ENCODE results near the gene STOML2. TPM values are rescaled to one million over a fixed set of nuclear protein-coding genes. Genes with fewer than 3 reads are reported as not detected.

Gene STOML2
- total and polyA plus RNA-seq, 9 of the 15 experiments (the other 6 are each of a cell fraction or from before 2014, with no cell fraction given), result 110 to 220 (median 174) TPM

- DNase-seq (ENCODE audit: extremely low read depth in 1 of 4, low spot score in 3 of 4) (no peak), FAIRE-seq (no peak), ATAC-seq (no peak)
- Histone ChIP-seq H3K36me3 (ENCODE audit: control insufficient read depth, insufficient read depth, low read length) (no peaks in the 10 kb centered on the region), H3K9ac (ENCODE audit: insufficient read depth in 1 of 2, low read depth in 2 of 2, low read length in 2 of 2) (no peak overlapping the region), H3K4me3 (no peak overlapping the region), H3K9me3 (replicated peaks; ENCODE audit: control insufficient read depth, insufficient read depth, low read depth, low read length) (peaks cover 2% of the 10 kb centered on the region), H4K20me1 (replicated peaks; ENCODE audit: control insufficient read depth, insufficient read depth, low read length) (no peaks in the 10 kb centered on the region), H3K9me1 (ENCODE audit: control insufficient read depth, insufficient read depth, low read length) (no peaks in the 10 kb centered on the region), H3K79me2 (ENCODE audit: control insufficient read depth, insufficient read depth, low read length) (no peaks in the 10 kb centered on the region), H3K4me2 (ENCODE audit: insufficient read depth, low read length) (no peak overlapping the region), H2AFZ (ENCODE audit: low read depth, low read length) (no peak overlapping the region), H3K27ac (ENCODE audit: extremely low read depth, low read depth, low read length) (no peak overlapping the region), H3K27me3 (ENCODE audit: control insufficient read depth in 2 of 2, insufficient read depth in 2 of 2, low read length in 2 of 2) (no peaks in the 10 kb centered on the region), H3K4me1 (replicated peaks in 1 of 2; ENCODE audit: control insufficient read depth in 2 of 2, insufficient read depth in 2 of 2, low read length in 2 of 2) (peaks cover 0 to 8% of the 10 kb centered on the region in 2 experiments; a peak in 2 of 5 replicates)
- POLR2A ChIA-PET, result interaction anchor here (0.5 to 1.4 kb wide), 4 partner anchors 10 to 381 kb away, joined by 3 read pairs; partner anchors contain the start of gene VCP
- CTCF ChIA-PET (ENCODE audit: low intra/inter-chr PET ratio), result no interaction called here
- intact Hi-C loops (cut with micrococcal nuclease), result no loop called here
- TF ChIP-seq TCF15 (CRISPR knock-in tag; IDR thresholded peaks at IDR 0.05) (no peak), KLF1 (tag; IDR thresholded peaks at IDR 0.05) (no peak), MYNN (IDR thresholded peaks at IDR 0.05) (no peak), MYNN (CRISPR knock-in tag; IDR thresholded peaks at IDR 0.05) (no peak), CC2D1A (IDR thresholded peaks at IDR 0.05) (no peak), NCOA6 (IDR thresholded peaks at IDR 0.05) (no peak)
- WGBS (ENCODE audit: insufficient coverage, low coverage, missing lambda C conversion rate), result 59% methylated on average over 7 of the region's 8 CpGs
- in situ Hi-C loops (cut with MboI), result no loop called here
- no TSS peak for BruUV-seq (replicated peaks)
These were observed 33.9 kb upstream of the STOML2 start for GRCh38 chr9:35136866-35137265.

DNA sequence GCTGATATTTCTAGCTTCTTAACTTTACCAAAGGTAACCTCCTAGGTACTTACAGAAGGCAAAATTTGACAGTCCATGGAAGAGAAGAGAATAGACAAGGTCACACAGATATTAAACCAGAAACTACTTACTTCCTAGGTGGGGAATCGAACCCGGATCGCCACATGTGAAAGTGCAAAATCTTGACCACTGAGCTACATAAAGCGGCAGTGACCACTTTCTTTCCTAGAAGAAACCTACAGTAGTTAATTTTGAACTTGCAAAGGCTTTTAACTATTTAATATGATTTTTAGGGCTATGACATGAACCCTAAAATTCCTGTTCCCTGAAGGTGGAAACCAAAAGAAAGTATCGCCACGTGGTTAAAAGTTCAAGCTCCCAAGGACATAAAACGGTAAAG is 33.1 kb upstream of the STOML2 start:
- WGBS (ENCODE audit: insufficient coverage, low coverage, missing lambda C conversion rate), result 28% methylated on average over 7 of the region's 7 CpGs
- Histone ChIP-seq H2AFZ (ENCODE audit: low read depth, low read length) (no peak overlapping the region), H3K9me1 (ENCODE audit: control insufficient read depth, insufficient read depth, low read length) (no peaks in the 10 kb centered on the region), H4K20me1 (replicated peaks; ENCODE audit: control insufficient read depth, insufficient read depth, low read length) (no peaks in the 10 kb centered on the region), H3K36me3 (ENCODE audit: control insufficient read depth, insufficient read depth, low read length) (no peaks in the 10 kb centered on the region), H3K9me3 (replicated peaks; ENCODE audit: control insufficient read depth, insufficient read depth, low read depth, low read length) (no peaks in the 10 kb centered on the region), H3K9ac (ENCODE audit: insufficient read depth in 1 of 2, low read depth in 2 of 2, low read length in 2 of 2) (no peak overlapping the region), H3K4me2 (ENCODE audit: insufficient read depth, low read length) (no peak overlapping the region), H3K4me1 (replicated peaks in 1 of 2; ENCODE audit: control insufficient read depth in 2 of 2, insufficient read depth in 2 of 2, low read length in 2 of 2) (peaks cover 0 to 8% of the 10 kb centered on the region in 2 experiments; a peak in 2 of 5 replicates), H3K4me3 (no peak overlapping the region), H3K27ac (ENCODE audit: extremely low read depth, low read depth, low read length) (no peak overlapping the region), H3K79me2 (ENCODE audit: control insufficient read depth, insufficient read depth, low read length) (no peaks in the 10 kb centered on the region), H3K27me3 (ENCODE audit: control insufficient read depth in 2 of 2, insufficient read depth in 2 of 2, low read length in 2 of 2) (no peaks in the 10 kb centered on the region)
- POLR2A ChIA-PET, result interaction anchor here (1.4 to 1.5 kb wide), 2 partner anchors 9 to 11 kb away, joined by 3 to 4 read pairs; no protein-coding TSS in a partner anchor
- peak in 1 of 4 experiments; percentile 8 for DNase-seq (ENCODE audit: extremely low read depth in 1 of 4, low spot score in 3 of 4)
- no peak for ATAC-seq
- FAIRE-seq, result no peak
- no TSS peak for BruUV-seq (replicated peaks)
- CTCF ChIA-PET (ENCODE audit: low intra/inter-chr PET ratio), result no interaction called here
- in situ Hi-C loops (cut with MboI) (no loop called here), intact Hi-C loops (cut with micrococcal nuclease) (no loop called here)
- no peak for TF ChIP-seq ZBTB1 (CRISPR knock-in tag; IDR thresholded peaks at IDR 0.05; ENCODE audit: borderline replicate concordance, low read depth)
- 0 out of 2 replicates have a peak, but pooled peaks have one; percentile 22 for TF ChIP-seq POLR2H (tag; IDR thresholded peaks at IDR 0.05; ENCODE audit: low read depth)
- TF ChIP-seq SAFB2 (IDR thresholded peaks at IDR 0.05; ENCODE audit: borderline replicate concordance, low read depth, low read length, severe bottlenecking), result no peak
- no peak for TF ChIP-seq FOXK1 (CRISPR knock-in tag; IDR thresholded peaks at IDR 0.05; ENCODE audit: borderline replicate concordance)
- no peak for TF ChIP-seq MTA1 (IDR thresholded peaks at IDR 0.05; ENCODE audit: borderline replicate concordance)
- TF ChIP-seq SMARCA4 (IDR thresholded peaks at IDR 0.05), result no peak
- TF ChIP-seq TBP (optimal IDR thresholded peaks at IDR 0.05; ENCODE audit: low read depth, low read length), result peak; percentile 85
- peak; percentile 68 for TF ChIP-seq POLR3A (IDR thresholded peaks at IDR 0.05; ENCODE audit: borderline replicate concordance, extremely low read depth, insufficient read depth, insufficient read length)
- no peak for TF ChIP-seq MCM5 (IDR thresholded peaks at IDR 0.05; ENCODE audit: low read depth)
- TF ChIP-seq MEIS2 (IDR thresholded peaks at IDR 0.05; ENCODE audit: partially characterized antibody), result no peak
- no peak for TF ChIP-seq ZNF707 (CRISPR knock-in tag; conservative IDR thresholded peaks at IDR 0.05)
- no peak for TF ChIP-seq GATAD2A (IDR thresholded peaks at IDR 0.05)
- TF ChIP-seq BMI1 (IDR thresholded peaks at IDR 0.05; ENCODE audit: low read length), result no peak
- no peak for TF ChIP-seq U2AF2 (optimal IDR thresholded peaks at IDR 0.05; ENCODE audit: low read depth, low read length)
